SK-N-MC (cell line): ENCODE results near the gene NDOR1.
A peak's percentile ranks its signal among the peaks of the same experiment; 100 is the strongest.

Experiments used
- DNase-seq: peaks from one replicate; pipeline ENCODE4 v3.0.0-alpha.2; 2011; ENCODE audit warnings: low read depth, low spot score
- H3K27ac ChIP-seq: fragments of 200-600 bp; sonication (generic); 2 replicates; pipeline ENCODE4 v1.5.1; 2016; ENCODE audit warnings: mixed run types
- H3K36me3 ChIP-seq: fragments of 200-600 bp; sonication (generic); 2 replicates; pipeline ENCODE4 v1.6.1; 2017; ENCODE audit warnings: antibody characterized with exemption, low read length, mixed read lengths; ENCODE audit not compliant: insufficient read depth
- H3K4me3 ChIP-seq: fragments of 200-600 bp; sonication (generic); 2 replicates; pipeline ENCODE4 v1.5.1; 2016
- H3K9ac ChIP-seq: fragments of 200-600 bp; sonication (generic); 2 replicates; pipeline ENCODE4 v1.8.0; 2017; ENCODE audit warnings: mixed run types, mixed read lengths; ENCODE audit not compliant: insufficient read length
- H3K9me3 ChIP-seq: fragments of 200-600 bp; sonication (generic); 2 replicates; pipeline ENCODE4 v1.6.1; 2017; ENCODE audit warnings: low read depth, mild to moderate bottlenecking, antibody characterized with exemption, low read length, moderate library complexity, mixed read lengths
- EZH2 ChIP-seq: fragments of 200-600 bp; sonication (generic); IDR thresholded peaks from one replicate; pipeline ENCODE4 v1.6.1; 2017; ENCODE audit warnings: antibody characterized with exemption
- FOXP2 ChIP-seq: optimal IDR thresholded peaks from 2 replicates; pipeline ENCODE3; 2011; ENCODE audit warnings: mild to moderate bottlenecking, moderate library complexity; ENCODE audit not compliant: insufficient read depth; ENCODE audit errors: extremely low read length, control extremely low read depth
- POLR2AphosphoS5 ChIP-seq: IDR thresholded peaks from 2 replicates; pipeline ENCODE4 v1.6.1; 2012; ENCODE audit warnings: mild to moderate bottlenecking, low read depth, low read length, borderline replicate concordance

The NDOR1 gene

GRCh38 chr9:137198902-137199283 lies 6.6 kb upstream of the NDOR1 start:
- DNase-seq, result no peak
- no peak overlapping the region for H3K9ac ChIP-seq
- no peaks in the 10 kb centered on the region for H3K9me3 ChIP-seq
- no peak overlapping the region for H3K4me3 ChIP-seq
- no peak overlapping the region for H3K27ac ChIP-seq
- no peak for TF ChIP-seq FOXP2
- no peak for TF ChIP-seq EZH2
- no peak for TF ChIP-seq POLR2AphosphoS5
- no peaks in the 10 kb centered on the region for H3K36me3 ChIP-seq

- DNase-seq, result no peak
- H3K36me3 ChIP-seq, result no peaks in the 10 kb centered on the region
- no peak overlapping the region for H3K9ac ChIP-seq
- TF ChIP-seq FOXP2 (no peak), POLR2AphosphoS5 (no peak), EZH2 (no peak)
- H3K9me3 ChIP-seq, result no peaks in the 10 kb centered on the region
- H3K27ac ChIP-seq, result no peak overlapping the region
- peak overlapping the region; percentile 54 for H3K4me3 ChIP-seq
Measured at GRCh38 chr9:137199411-137200121, 5.9 kb upstream of the NDOR1 start.

GRCh38 chr9:137200311-137201204 lies 4.9 kb upstream of the NDOR1 start, which contains the start of gene TPRN:
Gene TPRN, minus strand, starts transcription at chr9:137200741. Its CDS starts 30 bp downstream, at chr9:137200711.
- Histone ChIP-seq H3K9ac (peak within 1 kb of the TSS; percentile 74), H3K27ac (no peak within 1 kb of the TSS), H3K9me3 (no peaks in the 10 kb centered on the region), H3K4me3 (peak within 1 kb of the TSS; percentile 88), H3K36me3 (no peaks in the 10 kb centered on the region)
- peak; percentile 90 for DNase-seq
- peak; percentile 91; the same call in 1 of the 2 replicates for TF ChIP-seq POLR2AphosphoS5
- no peak for TF ChIP-seq EZH2

GRCh38 chr9:137201205-137201868 lies 4.2 kb upstream of the NDOR1 start:
- no peaks in the 10 kb centered on the region for H3K36me3 ChIP-seq
- H3K4me3 ChIP-seq, result peak overlapping the region; percentile 88
- no peak for DNase-seq
- H3K9ac ChIP-seq, result peak overlapping the region; percentile 74
- no peak overlapping the region for H3K27ac ChIP-seq
- no peaks in the 10 kb centered on the region for H3K9me3 ChIP-seq
- TF ChIP-seq POLR2AphosphoS5 (no peak), EZH2 (no peak), FOXP2 (no peak)

GRCh38 chr9:137202966-137203365 lies 2.5 kb upstream of the NDOR1 start:
- Histone ChIP-seq H3K4me3 (no peak overlapping the region), H3K27ac (no peak overlapping the region), H3K36me3 (no peaks in the 10 kb centered on the region), H3K9ac (no peak overlapping the region), H3K9me3 (no peaks in the 10 kb centered on the region)
- DNase-seq, result no peak
- TF ChIP-seq FOXP2 (no peak), POLR2AphosphoS5 (no peak), EZH2 (no peak)

- Histone ChIP-seq H3K9me3 (no peaks in the 10 kb centered on the region), H3K4me3 (peak overlapping the region; percentile 92), H3K36me3 (no peaks in the 10 kb centered on the region), H3K9ac (peak overlapping the region; percentile 90), H3K27ac (no peak overlapping the region)
- DNase-seq, result no peak
- TF ChIP-seq FOXP2 (no peak), EZH2 (no peak), POLR2AphosphoS5 (no peak)
Measured at GRCh38 chr9:137204731-137205125, 772 bp upstream of the NDOR1 start.

- H3K9ac ChIP-seq, result peak overlapping the region; percentile 90
- H3K4me3 ChIP-seq, result peak overlapping the region; percentile 92
- no peak for DNase-seq
- H3K27ac ChIP-seq, result no peak overlapping the region
- H3K9me3 ChIP-seq, result no peaks in the 10 kb centered on the region
- H3K36me3 ChIP-seq, result no peaks in the 10 kb centered on the region
- TF ChIP-seq FOXP2 (no peak), EZH2 (no peak)
Measured at GRCh38 chr9:137206602-137207001, 1.1 kb downstream of the NDOR1 start.

- H3K9me3 ChIP-seq, result no peaks in the 10 kb centered on the region
- H3K27ac ChIP-seq, result no peak overlapping the region
- TF ChIP-seq FOXP2 (no peak), POLR2AphosphoS5 (0 out of 2 replicates have a peak, but pooled peaks have one; percentile 9)
- DNase-seq, result no peak
- no peak overlapping the region for H3K9ac ChIP-seq
- H3K4me3 ChIP-seq, result no peak overlapping the region
- H3K36me3 ChIP-seq, result no peaks in the 10 kb centered on the region
Measured at GRCh38 chr9:137211532-137211931, 6.0 kb downstream of the NDOR1 start.
